ENCODE measurements around the gene FAM20B. TPM values are rescaled to one million over a fixed set of nuclear protein-coding genes. Genes with fewer than 3 reads are reported as not detected.
A peak's percentile ranks its signal among the peaks of the same experiment; 100 is the strongest.

The FAM20B gene
- total RNA-seq, 1 experiment from 2014 or later, result 90.5 TPM

DNA sequence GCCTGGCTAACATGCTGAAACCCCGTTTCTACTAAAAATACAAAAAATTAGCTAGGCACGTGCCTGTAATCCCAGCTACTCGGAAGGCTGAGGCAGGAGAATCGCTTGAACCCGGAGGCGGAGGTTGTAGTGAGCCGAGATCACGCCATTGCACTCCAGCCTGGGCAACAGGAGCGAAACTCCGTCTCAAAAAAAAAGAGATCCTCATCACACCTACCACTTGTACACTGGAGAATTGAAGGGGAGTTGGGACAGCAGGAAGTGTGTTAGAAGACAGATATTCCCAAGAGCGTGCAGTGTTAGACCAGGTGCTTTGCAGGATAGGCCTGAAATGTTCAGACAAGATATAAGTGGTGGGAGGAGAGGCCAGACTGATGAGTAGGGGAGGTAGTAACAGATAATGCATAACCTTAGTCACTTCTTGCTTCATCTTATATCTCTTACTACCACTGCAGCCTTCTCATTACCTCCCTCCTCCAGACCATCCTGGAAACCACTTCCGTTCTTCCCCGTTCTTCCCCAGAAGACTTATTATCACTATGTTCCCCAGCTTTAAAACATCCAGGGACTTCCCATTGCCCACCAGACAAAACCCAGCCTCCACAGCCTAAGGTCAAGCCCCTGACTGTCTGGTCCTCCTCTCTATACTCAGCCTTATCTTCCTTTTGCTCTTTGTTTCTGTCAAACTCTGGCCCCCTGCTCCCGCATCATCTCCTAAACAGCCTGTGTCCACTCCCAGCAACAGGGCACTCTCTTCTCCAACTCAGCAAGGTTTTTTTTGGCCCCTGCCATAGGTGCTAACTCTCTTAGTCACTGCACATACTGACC lies 21.3 kb downstream of the FAM20B start:
- no peak for DNase-seq (ENCODE audit: extremely low read depth, low read depth)

DNA sequence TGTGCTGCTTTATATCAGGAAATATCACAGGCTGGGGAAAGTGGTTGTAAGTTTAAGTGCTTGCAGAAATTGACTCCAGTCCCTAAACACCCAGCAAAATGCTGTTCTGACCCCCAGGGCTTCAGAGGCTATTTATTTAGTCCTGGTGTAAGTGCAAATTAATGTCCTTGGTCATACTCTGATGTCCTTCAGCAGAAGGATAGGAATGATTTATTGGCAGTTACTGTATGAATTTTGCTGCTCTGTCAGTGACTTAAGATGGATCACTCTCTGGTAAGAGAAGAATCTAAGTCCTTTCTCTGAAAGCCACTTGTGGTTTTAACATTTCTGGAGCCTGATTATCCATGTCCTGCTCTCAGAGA lies 21.9 kb downstream of the FAM20B start:
- DNase-seq (ENCODE audit: extremely low read depth, low read depth), result no peak

DNA sequence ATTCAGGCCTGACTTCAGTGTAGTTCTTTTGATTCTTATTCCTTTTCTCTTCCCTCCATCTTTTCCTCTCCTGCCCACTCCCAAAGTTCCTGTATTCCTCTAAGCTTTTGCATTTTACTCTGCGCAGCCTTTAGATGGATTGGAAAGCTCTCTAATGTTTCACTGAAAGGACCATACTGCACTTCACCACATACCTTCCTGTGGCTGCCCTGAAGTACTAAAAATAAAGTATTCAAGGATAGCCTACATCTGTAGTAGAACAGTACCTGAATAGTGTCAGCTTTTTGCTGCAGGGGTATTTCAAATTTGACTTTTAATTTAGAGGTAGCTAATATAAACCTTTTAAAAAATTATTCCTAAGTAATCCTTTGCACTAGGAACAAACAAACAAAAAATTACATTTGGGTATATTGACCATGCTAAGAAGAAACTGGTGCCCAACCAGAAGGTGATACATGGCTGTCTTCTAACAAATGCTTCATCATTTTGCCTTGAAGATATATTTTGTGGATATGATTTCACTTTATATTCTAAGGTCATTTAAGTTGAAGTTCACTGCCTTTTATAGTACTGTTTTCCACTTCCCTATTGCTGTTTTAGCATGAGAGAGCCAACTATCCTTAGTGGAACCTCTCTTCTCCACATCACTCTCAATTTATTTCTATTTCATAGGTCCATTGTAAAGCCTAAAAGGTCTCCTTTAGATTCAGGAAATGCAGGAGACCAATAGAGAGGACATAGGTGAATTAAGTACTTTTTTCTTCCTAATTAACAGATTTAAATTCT lies 22.8 kb downstream of the FAM20B start:
- no peak for DNase-seq (ENCODE audit: extremely low read depth, low read depth)

DNA sequence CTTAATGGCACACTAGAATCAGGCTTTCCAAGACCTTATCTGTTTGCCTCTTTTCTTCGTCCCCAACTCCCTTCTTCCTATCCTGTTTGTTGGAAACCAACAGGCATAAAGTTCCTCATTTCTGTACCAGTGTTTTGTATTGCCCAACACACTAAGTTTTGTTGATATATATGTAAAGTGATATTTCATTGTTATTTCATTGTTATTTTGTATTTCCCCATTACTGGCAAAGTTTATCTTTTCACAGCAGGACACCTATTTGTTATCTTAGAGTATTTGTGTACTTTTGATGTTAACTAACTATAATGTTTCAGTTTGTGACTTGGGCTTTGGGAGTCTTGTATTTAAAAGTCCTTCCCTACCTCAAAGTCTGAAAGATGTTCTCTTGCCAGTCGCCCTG lies 27.1 kb downstream of the FAM20B start:
- no peak for DNase-seq (ENCODE audit: extremely low read depth, low read depth)

DNA sequence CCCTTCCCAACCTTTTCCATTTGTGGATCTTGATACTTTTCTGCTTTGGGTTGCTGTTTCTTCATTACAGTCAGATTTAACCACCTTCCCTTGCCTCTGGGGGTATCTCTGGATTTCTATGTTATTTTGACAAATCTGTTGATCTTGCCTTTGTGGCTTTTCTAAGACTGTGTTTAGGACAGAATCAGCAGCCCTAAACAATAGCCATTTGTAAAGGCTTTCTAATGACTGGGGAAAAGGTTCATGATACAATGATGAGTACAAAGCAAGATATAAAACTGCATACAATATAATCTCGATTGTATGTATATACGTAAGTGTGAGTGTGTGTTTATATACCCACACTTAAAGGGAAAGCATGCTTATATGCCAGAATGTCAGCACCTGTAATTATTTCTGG lies 27.8 kb downstream of the FAM20B start:
- no peak for DNase-seq (ENCODE audit: extremely low read depth, low read depth)

GRCh38 chr1:179055937-179056336 lies 30.2 kb downstream of the FAM20B start:
- DNase-seq (ENCODE audit: extremely low read depth, low read depth), result no peak

DNA sequence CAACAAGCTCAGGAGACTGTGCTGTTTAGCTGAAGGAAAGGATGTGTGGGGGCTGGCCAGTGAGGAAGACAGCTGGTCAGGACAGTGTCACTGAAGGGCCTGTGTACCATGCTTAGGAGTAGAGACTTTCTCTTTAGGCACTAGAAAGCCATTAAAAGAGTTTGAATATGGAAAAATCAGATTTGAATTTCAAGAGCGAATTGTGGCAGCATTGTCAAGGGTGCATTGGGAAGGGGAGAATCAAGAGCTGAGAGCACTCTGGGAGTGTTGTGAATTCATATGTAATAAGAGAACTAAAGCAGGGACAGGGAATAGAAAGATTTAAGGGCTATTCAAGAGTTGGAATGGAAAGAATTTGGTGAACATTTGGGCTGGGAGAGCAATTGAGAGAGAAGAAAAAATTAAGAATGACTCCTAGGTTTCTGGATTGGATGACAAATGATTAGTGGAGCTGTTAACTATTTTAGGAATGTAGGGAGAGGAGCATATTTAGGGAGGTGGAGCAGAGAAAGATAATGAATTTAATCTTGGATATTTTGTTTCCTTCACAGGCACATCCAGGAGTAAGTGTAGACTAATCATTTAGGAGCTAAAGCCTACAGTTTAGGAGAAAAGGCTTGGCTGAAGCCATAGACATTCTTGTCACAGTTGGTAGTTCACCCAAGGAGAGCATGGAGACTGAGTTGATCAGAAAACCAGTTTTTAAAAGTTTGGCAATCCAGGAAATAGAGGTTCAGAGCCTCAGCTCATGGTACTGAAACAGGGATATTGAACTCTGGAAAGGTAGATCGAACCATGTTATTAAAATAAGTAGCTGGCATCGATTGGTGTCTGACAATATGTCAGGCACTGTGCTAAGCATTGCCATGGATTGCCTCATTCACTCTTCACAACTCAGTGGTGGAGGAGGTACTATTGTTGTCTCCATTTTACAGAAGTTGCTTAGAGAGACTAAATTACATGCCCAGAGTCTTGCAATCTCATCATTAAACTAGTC lies 33.1 kb downstream of the FAM20B start:
- DNase-seq (ENCODE audit: extremely low read depth, low read depth), result peak; percentile 58

GRCh38 chr1:179061360-179062282 lies 35.9 kb downstream of the FAM20B start:
- peak; percentile 33 for DNase-seq (ENCODE audit: extremely low read depth, low read depth)

DNA sequence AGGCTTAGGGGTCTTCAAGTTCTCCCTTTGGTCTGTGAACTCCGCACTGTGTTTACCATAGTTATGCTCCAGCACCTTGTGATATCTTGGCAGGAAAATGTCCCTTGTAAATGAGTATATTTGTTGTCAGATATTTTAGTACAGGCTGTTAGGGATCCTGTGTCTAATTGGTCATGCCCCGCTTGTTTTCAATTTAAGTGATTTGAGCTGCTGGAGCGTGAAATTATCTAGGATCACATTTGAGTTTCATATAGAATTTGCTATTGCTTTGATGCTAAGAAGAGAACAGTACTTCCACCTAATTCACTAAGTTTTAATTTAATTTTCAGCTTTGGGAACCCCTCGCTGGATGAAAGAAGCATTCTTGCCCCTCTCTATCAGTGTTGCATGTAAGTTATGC lies 40.8 kb downstream of the FAM20B start:
- DNase-seq (ENCODE audit: extremely low read depth, low read depth), result no peak

GRCh38 chr1:179077396-179077795 lies 51.7 kb downstream of the FAM20B start:
- DNase-seq (ENCODE audit: extremely low read depth, low read depth), result no peak

DNA sequence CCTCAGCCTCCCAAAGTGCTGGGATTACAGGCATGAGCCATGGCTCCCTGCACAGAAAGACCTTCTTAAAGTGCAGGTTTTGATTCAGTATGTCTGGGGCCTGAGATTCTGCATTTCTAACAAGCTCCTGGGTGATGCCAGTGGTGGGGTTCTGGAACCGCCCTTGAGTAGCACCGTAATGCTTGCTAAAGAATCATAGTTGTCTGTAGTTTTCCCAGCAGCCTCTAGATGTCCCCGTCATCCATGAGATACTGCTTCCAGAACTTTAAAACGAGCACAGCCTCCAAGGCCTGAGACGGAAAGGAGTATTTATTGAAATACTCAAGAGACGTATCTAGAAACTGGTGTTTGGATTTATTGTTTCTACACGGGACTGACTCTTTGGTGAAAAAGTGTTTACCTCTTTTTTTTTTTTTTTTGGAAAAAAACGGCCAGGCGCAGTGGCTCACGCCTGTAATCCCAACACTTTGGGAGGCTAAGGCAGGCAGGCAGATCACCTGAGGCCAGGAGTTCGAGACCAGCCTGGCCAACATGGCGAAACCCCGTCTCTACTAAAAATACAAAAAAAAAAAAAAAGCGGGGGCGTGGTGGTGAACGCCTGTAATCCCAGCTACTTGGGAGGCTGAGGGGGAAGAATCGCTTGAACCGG lies 53.5 kb downstream of the FAM20B start:
- DNase-seq (ENCODE audit: extremely low read depth, low read depth), result peak; percentile 86

DNA sequence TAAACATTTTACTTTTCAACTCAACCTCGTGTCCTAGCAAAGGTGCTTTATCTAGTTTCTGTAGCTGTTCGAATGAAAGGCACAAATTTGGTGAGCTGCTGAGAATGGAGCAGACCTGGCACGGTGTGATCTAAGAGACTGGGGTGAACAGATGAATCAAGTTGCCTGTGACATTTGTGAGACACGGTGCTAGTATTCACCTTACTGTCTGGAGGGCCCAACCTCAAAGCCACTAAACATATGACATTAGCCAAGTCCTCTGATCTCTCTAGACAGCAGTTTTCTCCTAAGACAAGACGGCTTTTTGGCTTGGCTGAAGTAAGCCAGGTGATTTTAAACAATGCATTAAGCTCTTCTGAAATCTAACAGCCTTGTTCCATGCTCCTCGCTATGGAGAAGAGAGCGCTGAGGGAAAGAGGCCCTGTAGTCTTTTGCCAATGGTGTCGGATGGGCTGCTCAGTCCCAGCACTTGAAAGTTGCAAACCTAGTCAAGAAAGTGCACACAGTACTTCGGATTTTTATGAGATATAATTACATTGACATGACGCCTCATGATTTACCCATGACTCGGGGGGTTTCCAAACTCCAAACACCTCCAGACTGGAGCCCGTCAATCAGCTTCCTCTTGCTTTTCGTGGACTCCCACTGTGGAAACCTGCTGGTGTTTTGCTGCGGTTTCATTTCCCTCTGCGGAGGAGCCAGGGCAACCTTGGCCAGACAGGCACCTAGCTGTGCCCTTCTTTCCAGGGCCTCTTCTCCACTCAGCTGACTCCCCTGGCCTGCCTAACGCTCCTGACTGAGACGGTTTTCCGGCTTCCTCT lies 55.4 kb downstream of the FAM20B start:
- DNase-seq (ENCODE audit: extremely low read depth, low read depth), result no peak

- DNase-seq (ENCODE audit: extremely low read depth, low read depth), result peak; percentile 85
Observed at GRCh38 chr1:179081687-179082332, 56.1 kb downstream of the FAM20B start, which contains the start of gene TOR3A. Gene TOR3A (plus strand): TSS chr1:179082070. CDS start chr1:179082129, 59 bp downstream.

GRCh38 chr1:179082333-179082998 lies 56.8 kb downstream of the FAM20B start:
- DNase-seq (ENCODE audit: extremely low read depth, low read depth), result no peak

DNA sequence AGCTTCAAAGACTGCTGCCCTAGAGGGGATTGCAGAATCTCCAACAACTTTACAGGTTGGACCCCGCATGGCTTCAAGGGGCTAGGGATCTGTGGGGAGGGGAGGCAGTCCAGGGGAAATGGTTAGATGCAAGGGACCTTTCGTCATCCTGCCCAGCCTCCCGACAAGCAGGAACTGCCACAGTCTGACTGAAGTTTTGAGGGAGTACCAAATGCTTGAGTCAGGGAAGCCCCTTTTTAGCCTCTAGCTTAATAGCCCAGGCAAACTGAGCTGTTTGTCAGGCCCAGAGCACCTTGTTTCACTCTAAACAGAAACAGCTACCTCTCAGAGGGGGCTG lies 57.3 kb downstream of the FAM20B start:
- DNase-seq (ENCODE audit: extremely low read depth, low read depth), result no peak

DNA sequence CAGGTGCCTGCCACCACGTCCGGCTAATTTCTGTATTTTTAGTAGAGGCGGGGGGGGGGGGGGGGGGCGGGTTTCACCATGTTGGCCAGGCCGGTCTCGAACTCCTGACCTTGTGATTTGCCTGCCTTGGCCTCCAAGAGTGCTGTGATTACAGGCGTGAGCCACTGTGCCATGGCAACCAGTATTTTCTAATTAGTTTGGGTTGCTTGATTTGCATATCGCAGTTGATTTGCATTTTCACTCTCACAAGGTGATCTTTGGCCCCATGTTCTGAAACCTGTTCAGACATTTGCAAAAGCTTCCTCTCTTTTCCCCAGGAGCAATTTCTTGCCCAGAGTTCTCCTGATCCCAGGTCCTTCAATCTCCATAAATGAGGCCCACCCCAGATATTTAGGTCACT lies 57.8 kb downstream of the FAM20B start:
- DNase-seq (ENCODE audit: extremely low read depth, low read depth), result no peak

GRCh38 chr1:179087665-179088064 lies 62.0 kb downstream of the FAM20B start:
- no peak for DNase-seq (ENCODE audit: extremely low read depth, low read depth)
